ENCODE data around the gene TALDO1.
"Not testable (repeated sequence)": the region's sequence is repeated elsewhere in the genome, so short reads cannot be mapped to it uniquely, and the experiment has no call there.

Gene TALDO1

GRCh38 chr11:728901-729491 is 18.3 kb upstream of the TALDO1 start:
- FAIRE-seq = no peak
- DNase-seq (ENCODE audit: insufficient read length, low spot score) = no peak
- TF ChIP-seq CTCF (IDR thresholded peaks at IDR 0.05; ENCODE audit: insufficient read depth, missing control alignments) = no peak

DNA sequence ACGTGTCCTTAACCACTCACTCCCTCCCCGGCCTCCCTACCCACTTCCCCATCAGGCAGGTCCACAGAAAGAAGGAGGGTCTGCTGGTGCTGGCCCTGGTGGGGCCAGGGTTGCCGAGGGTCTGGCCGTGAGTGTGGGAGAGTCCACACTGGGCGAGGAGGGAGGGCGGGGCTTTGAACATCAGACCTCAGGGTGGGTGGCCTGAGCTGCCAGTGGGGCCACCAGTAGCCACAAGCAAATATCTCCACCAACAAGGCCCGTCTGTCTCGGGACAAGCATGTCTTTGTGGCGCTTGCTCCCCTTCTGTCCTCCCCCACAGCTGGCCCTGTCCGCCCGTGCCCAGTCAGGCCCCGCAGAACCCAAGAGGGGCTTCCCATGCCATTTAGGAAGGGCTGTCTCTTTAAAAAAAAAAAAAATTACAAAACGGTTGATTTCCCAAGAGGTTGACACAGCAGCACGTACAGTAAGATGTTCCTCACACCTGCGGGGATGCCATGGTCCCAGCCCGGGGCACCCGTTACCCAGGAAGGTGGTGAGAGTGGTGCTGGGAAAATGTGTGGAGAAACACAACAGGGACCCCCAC is 17.7 kb upstream of the TALDO1 start:
- no peak for TF ChIP-seq CTCF (IDR thresholded peaks at IDR 0.05; ENCODE audit: insufficient read depth, missing control alignments)
- DNase-seq (ENCODE audit: insufficient read length, low spot score) = no peak
- FAIRE-seq = no peak

GRCh38 chr11:733072-733471 is 14.2 kb upstream of the TALDO1 start:
- DNase-seq (ENCODE audit: insufficient read length, low spot score) = no peak
- no peak for TF ChIP-seq CTCF (IDR thresholded peaks at IDR 0.05; ENCODE audit: insufficient read depth, missing control alignments)
- no peak for FAIRE-seq

GRCh38 chr11:734541-734940 is 12.7 kb upstream of the TALDO1 start:
- FAIRE-seq; DNase-seq (ENCODE audit: insufficient read length, low spot score): not testable (repeated sequence)

DNA sequence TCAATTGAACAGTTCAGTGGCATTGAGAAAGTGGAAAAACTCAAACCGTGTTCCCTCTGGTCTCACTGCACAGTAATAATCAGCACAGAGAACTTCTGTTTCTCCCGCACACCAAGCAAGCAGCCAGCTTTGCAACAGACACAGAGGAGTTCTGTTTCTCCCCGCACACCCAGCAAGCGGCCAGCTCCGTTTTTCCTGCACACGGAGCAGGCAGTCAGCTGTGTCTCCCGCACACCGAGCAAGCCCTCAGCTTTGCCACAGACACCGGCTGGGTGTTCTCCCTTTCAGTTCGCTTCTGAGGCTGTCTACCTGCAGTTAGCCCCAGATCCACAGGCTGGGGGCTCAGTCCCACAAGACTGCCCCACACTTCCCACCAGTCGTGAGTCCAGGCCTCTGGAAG is 9.9 kb upstream of the TALDO1 start:
- FAIRE-seq (no peak), DNase-seq (ENCODE audit: insufficient read length, low spot score) (no peak)

DNA sequence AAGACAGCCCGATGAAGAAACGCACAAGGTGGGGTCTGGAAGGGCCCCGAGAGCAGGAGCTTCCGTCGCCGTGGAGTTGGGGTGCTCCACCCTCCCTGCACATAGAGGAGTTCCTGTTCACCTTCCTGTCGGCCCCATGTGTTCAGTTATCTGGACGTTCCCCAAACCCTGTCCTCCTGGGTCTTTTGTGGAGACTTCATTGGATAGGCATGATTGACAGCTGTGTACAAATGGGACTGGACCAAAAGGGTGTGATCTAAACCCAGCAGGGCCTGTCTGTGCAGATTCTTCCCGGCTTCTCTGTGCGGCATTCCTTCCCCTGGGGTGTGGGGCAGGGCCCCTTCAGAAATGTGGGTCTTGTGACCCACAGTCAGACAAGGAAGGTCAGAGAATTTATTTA is 9.4 kb upstream of the TALDO1 start:
- FAIRE-seq; DNase-seq (ENCODE audit: insufficient read length, low spot score): not testable (repeated sequence)

More for the DNA sequence above, 9.9 kb upstream of the TALDO1 start:
- no peak for TF ChIP-seq CTCF (IDR thresholded peaks at IDR 0.05; ENCODE audit: insufficient read depth, missing control alignments)

- FAIRE-seq = no peak
- DNase-seq (ENCODE audit: insufficient read length, low spot score) = no peak
- TF ChIP-seq CTCF (IDR thresholded peaks at IDR 0.05; ENCODE audit: insufficient read depth, missing control alignments) = no peak
Measured at GRCh38 chr11:742156-742546, 5.1 kb upstream of the TALDO1 start.

DNA sequence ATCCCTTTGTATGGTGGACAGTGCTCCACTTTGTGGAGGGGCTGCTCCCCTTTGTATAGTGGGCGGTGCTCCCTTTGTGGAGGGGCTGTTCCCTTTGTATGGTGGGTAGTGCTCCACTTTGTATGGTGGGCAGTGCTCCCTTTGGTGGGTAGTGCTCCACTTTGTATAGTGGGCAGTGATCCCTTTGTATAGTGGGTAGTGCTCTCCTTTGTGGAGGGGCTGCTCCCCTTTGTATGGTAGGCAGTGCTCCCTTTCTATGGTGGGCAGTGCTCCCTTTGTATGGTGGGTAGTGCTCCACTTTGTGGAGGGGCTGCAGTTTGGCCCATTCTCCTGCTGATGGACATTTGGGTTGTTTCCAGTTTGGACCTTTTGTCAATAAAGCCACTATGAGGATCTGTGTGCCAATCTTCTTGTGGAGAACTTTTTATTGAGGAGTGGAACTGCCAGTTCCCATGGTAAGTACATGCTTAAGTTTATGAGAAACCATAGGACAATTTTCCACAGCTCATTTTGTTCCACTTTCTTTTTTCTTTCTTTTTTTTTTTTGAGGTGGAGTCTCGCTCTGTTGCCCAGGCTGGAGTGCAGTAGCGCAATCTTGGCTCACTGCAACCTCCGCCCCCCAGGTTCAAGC is 4.6 kb upstream of the TALDO1 start:
- no peak for FAIRE-seq
- DNase-seq (ENCODE audit: insufficient read length, low spot score) = no peak
- TF ChIP-seq CTCF (IDR thresholded peaks at IDR 0.05; ENCODE audit: insufficient read depth, missing control alignments) = no peak

Data from D721Med (cell line).